AG10803 (cell line): ENCODE data around the gene PTPRD.

Source experiments
- DNase-seq: peaks from one replicate; pipeline ENCODE4 v3.0.0; 2010; ENCODE audit warnings: low read depth
- H3K4me3 ChIP-seq: 2 replicates; pipeline ENCODE4 v1.5.1; 2011; ENCODE audit warnings: mild to moderate bottlenecking, low read length, control low read depth
- TF ChIP-seq, protein P1 (sequence below): conservative IDR thresholded peaks from 2 replicates; pipeline ENCODE4 v1.5.1; 2011; ENCODE audit warnings: mild to moderate bottlenecking, low read length, control low read depth, inconsistent platforms

PTPRD gene

DNA sequence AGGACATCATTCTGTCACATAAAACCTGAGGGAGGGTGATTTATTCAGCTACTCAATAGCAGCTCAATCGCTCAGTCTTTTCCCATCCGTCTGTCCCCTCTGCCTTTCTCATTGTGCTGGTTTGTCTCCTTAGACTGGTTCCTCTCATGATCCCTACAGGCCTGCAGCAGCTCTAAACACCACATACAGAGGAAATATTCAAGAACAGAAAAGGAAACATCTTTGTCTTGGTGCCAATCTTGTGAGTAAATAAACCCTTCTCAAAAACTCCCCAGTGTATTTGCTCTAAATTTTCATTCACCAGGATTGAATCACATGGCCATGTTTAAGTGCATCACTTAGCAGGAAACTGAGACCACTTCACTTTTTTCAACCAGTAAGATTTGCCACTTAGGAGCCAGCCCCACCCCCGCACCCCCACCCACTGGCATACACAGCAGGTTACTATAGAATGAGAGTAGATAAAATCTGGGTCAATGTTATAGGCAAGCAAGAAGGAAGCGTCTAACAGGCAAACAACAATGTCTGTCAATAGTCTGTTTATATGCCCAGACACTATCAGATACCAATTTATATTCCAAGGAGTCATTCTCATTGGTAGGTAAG lies 1917.7 kb downstream of the PTPRD start:
- DNase-seq, result no peak
- TF ChIP-seq, protein P1, sequence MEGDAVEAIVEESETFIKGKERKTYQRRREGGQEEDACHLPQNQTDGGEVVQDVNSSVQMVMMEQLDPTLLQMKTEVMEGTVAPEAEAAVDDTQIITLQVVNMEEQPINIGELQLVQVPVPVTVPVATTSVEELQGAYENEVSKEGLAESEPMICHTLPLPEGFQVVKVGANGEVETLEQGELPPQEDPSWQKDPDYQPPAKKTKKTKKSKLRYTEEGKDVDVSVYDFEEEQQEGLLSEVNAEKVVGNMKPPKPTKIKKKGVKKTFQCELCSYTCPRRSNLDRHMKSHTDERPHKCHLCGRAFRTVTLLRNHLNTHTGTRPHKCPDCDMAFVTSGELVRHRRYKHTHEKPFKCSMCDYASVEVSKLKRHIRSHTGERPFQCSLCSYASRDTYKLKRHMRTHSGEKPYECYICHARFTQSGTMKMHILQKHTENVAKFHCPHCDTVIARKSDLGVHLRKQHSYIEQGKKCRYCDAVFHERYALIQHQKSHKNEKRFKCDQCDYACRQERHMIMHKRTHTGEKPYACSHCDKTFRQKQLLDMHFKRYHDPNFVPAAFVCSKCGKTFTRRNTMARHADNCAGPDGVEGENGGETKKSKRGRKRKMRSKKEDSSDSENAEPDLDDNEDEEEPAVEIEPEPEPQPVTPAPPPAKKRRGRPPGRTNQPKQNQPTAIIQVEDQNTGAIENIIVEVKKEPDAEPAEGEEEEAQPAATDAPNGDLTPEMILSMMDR, result no peak
- no peak overlapping the region for H3K4me3 ChIP-seq

GRCh38 chr9:8693464-8693863 lies 1919.3 kb downstream of the PTPRD start:
- TF ChIP-seq, protein P1, result no peak
- DNase-seq, result no peak
- no peak overlapping the region for H3K4me3 ChIP-seq

DNA sequence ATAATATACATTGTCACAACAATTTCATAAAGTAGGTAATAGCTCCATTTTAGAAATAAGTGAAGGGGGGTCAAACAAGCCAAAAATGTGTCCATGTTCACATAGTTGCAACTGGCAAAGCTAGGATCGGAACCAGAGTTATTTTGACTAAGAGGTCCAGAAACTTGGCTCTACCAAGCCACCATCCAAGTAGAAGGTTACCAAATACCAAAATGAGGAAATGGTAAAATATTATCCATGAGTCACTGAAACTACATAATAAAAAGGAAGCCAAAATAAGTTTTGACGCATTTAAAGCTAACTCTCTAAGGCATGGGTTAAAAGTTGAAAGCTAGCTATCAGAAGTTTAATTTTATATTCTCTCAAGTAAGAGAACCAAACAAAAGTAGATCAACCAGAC lies 1926.3 kb downstream of the PTPRD start:
- no peak overlapping the region for H3K4me3 ChIP-seq
- TF ChIP-seq, protein P1, result no peak
- no peak for DNase-seq

- TF ChIP-seq, protein P1, result no peak
- H3K4me3 ChIP-seq, result no peak overlapping the region
- DNase-seq, result no peak
Measured at GRCh38 chr9:8685825-8686224, 1927.0 kb downstream of the PTPRD start.

DNA sequence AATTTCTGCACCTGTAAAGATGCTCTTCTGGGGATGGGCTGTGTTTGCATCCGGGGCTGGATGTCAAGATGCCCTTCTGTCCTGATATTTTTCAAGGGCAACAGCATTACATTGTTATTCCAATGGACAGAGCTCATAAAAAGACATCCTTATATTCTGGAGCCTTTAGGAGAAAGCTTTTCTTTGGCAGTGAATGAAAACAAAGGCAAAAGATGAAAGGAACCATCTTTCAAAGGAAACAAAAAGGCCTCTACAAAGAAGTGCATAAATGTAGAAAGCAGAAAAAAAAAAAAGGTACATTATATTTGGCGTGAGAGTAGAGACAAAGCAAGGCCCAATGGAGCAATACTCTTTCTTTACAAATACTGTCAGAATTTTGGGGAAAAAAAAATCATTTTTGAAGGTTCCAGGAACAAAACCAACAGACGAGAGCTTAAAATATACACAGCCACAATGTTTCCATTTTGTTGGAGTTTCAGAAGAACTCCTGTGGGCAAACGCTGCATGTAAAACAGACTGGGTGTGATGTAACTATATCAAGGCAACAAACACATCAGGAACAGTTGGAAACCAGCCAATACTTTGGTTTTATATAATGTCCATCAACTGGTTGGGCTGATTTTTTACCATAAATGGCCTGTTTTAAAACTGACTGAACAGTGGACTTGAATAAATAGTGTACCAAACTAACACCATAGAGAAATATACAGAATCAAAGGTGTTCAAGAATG lies 1927.7 kb downstream of the PTPRD start:
- DNase-seq, result no peak
- H3K4me3 ChIP-seq, result no peak overlapping the region
- TF ChIP-seq, protein P1, result no peak

DNA sequence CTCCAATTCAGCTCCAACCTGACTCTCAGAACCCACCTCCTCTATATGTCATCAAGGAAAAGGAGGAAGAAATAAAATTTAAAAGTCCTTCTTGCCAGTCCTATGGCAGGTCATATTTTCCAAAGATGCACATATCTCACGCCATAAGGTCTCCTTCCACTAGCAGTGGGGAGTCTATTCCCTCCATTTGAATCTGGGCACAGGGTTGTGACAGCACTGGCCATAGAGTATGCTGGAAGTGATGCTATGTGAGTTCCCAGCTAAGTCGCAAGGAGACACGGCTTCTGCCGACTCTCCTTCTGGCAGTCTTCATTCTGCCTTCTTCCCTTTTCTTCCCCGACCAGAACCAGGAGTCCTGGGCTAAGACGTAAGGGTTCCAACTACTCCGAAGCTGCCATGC lies 1929.3 kb downstream of the PTPRD start:
- H3K4me3 ChIP-seq, result no peak overlapping the region
- DNase-seq, result no peak
- TF ChIP-seq, protein P1, result no peak

DNA sequence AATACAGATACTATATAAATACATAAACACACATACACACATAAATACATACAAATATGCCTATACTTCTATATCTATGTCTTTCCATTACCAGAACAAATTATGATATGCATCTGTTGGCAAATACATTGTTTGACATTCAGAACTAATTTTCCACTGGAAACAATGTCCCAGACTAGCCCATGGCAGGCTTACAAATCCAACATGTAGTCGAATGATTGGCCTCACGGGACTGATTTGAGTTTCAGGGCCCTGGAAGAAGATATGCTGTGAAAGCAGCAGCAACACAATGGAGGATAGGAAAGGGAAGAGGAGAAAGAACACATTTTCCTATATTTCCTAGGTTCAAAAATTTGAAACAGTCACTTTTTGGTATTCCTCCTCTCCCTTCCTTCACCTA lies 1932.1 kb downstream of the PTPRD start:
- DNase-seq, result no peak
- TF ChIP-seq, protein P1, result no peak
- H3K4me3 ChIP-seq, result no peak overlapping the region
